ENCODE measurements around the gene CCDC88C. TPM values are rescaled to one million over a fixed set of nuclear protein-coding genes. Genes with fewer than 3 reads are reported as not detected.
A peak's percentile ranks its signal among the peaks of the same experiment; 100 is the strongest.

The CCDC88C gene
- total RNA-seq, 1 donor from 2014 or later: 68.0 TPM

GRCh38 chr14:91390165-91390778 is 27.3 kb downstream of the CCDC88C start:
- no peak for DNase-seq
- TF ChIP-seq CTCF (IDR thresholded peaks at IDR 0.05; ENCODE audit: partially characterized antibody, unreplicated experiment): no peak
- H3K36me3 Mint-ChIP-seq (ENCODE audit: unreplicated experiment): no peaks in the 10 kb centered on the region
- peaks cover 49% of the 10 kb centered on the region for H3K4me1 Mint-ChIP-seq (ENCODE audit: low read depth, unreplicated experiment)
- H3K27ac Mint-ChIP-seq (ENCODE audit: unreplicated experiment): no peak overlapping the region
- H3K9me3 Mint-ChIP-seq (ENCODE audit: unreplicated experiment): peaks cover 23% of the 10 kb centered on the region
- H3K4me3 Mint-ChIP-seq (ENCODE audit: unreplicated experiment): peak overlapping the region; percentile 39
- H3K27me3 Mint-ChIP-seq (ENCODE audit: unreplicated experiment): peaks cover 23% of the 10 kb centered on the region

- TF ChIP-seq CTCF (IDR thresholded peaks at IDR 0.05; ENCODE audit: partially characterized antibody, unreplicated experiment): no peak
- peaks cover 23% of the 10 kb centered on the region for H3K27me3 Mint-ChIP-seq (ENCODE audit: unreplicated experiment)
- H3K36me3 Mint-ChIP-seq (ENCODE audit: unreplicated experiment): no peaks in the 10 kb centered on the region
- peak overlapping the region; percentile 92 for H3K27ac Mint-ChIP-seq (ENCODE audit: unreplicated experiment)
- H3K4me3 Mint-ChIP-seq (ENCODE audit: unreplicated experiment): no peak overlapping the region
- H3K4me1 Mint-ChIP-seq (ENCODE audit: low read depth, unreplicated experiment): peaks cover 49% of the 10 kb centered on the region
- DNase-seq: no peak
- H3K9me3 Mint-ChIP-seq (ENCODE audit: unreplicated experiment): peaks cover 23% of the 10 kb centered on the region
These were observed 28.5 kb downstream of the CCDC88C start for GRCh38 chr14:91389150-91389549.

- H3K27ac Mint-ChIP-seq (ENCODE audit: unreplicated experiment): peak overlapping the region; percentile 92
- no peak overlapping the region for H3K4me3 Mint-ChIP-seq (ENCODE audit: unreplicated experiment)
- no peaks in the 10 kb centered on the region for H3K36me3 Mint-ChIP-seq (ENCODE audit: unreplicated experiment)
- H3K9me3 Mint-ChIP-seq (ENCODE audit: unreplicated experiment): peaks cover 21% of the 10 kb centered on the region
- no peak for TF ChIP-seq CTCF (IDR thresholded peaks at IDR 0.05; ENCODE audit: partially characterized antibody, unreplicated experiment)
- peaks cover 46% of the 10 kb centered on the region for H3K4me1 Mint-ChIP-seq (ENCODE audit: low read depth, unreplicated experiment)
- DNase-seq: no peak
- H3K27me3 Mint-ChIP-seq (ENCODE audit: unreplicated experiment): peaks cover 23% of the 10 kb centered on the region
These were observed 29.1 kb downstream of the CCDC88C start for GRCh38 chr14:91388551-91388975.

GRCh38 chr14:91387951-91388381 is 29.7 kb downstream of the CCDC88C start:
- Mint-ChIP-seq H3K4me1 (ENCODE audit: low read depth, unreplicated experiment) (peaks cover 46% of the 10 kb centered on the region), H3K9me3 (ENCODE audit: unreplicated experiment) (peaks cover 19% of the 10 kb centered on the region), H3K36me3 (ENCODE audit: unreplicated experiment) (no peaks in the 10 kb centered on the region), H3K27me3 (ENCODE audit: unreplicated experiment) (peaks cover 20% of the 10 kb centered on the region), H3K27ac (ENCODE audit: unreplicated experiment) (peak overlapping the region; percentile 92), H3K4me3 (ENCODE audit: unreplicated experiment) (peak overlapping the region; percentile 30)
- no peak for DNase-seq
- TF ChIP-seq CTCF (IDR thresholded peaks at IDR 0.05; ENCODE audit: partially characterized antibody, unreplicated experiment): no peak

- peaks cover 20% of the 10 kb centered on the region for H3K9me3 Mint-ChIP-seq (ENCODE audit: unreplicated experiment)
- H3K4me1 Mint-ChIP-seq (ENCODE audit: low read depth, unreplicated experiment): peaks cover 51% of the 10 kb centered on the region
- H3K27ac Mint-ChIP-seq (ENCODE audit: unreplicated experiment): peak overlapping the region; percentile 92
- peak overlapping the region; percentile 69 for H3K4me3 Mint-ChIP-seq (ENCODE audit: unreplicated experiment)
- no peak for TF ChIP-seq CTCF (IDR thresholded peaks at IDR 0.05; ENCODE audit: partially characterized antibody, unreplicated experiment)
- DNase-seq: peak; percentile 63
- no peaks in the 10 kb centered on the region for H3K36me3 Mint-ChIP-seq (ENCODE audit: unreplicated experiment)
- H3K27me3 Mint-ChIP-seq (ENCODE audit: unreplicated experiment): peaks cover 20% of the 10 kb centered on the region
These were observed 30.3 kb downstream of the CCDC88C start for GRCh38 chr14:91387169-91387835.

Measured in glutamatergic neuron (in vitro differentiated cells).